ENCODE data around the gene ZFP36L1.

GRCh38 chr14:68741477-68741791 lies 51.4 kb downstream of the ZFP36L1 start:
- TF ChIP-seq ISL1 (CRISPR knock-in tag; IDR thresholded peaks at IDR 0.05), result no peak
- no peak for TF ChIP-seq RARB (CRISPR knock-in tag; IDR thresholded peaks at IDR 0.05)
- TF ChIP-seq SNAI2 (CRISPR knock-in tag; IDR thresholded peaks at IDR 0.05), result no peak
- no peak for TF ChIP-seq ZFP30 (CRISPR knock-in tag; IDR thresholded peaks at IDR 0.05)
- TF ChIP-seq ZNF565 (CRISPR knock-in tag; conservative IDR thresholded peaks at IDR 0.05; ENCODE audit: low read depth), result no peak
- TF ChIP-seq CREB5 (CRISPR knock-in tag; IDR thresholded peaks at IDR 0.05; ENCODE audit: low read depth), result no peak
- no peak for TF ChIP-seq OSR1 (CRISPR knock-in tag; IDR thresholded peaks at IDR 0.05)

Data from SK-N-SH treated with all-trans-retinoic acid at 6 μM for 48 hours (cell line).